NCI-H1436 (cell line): ENCODE results near the gene OR51B2.
"Not testable (repeated sequence)": the region's sequence is repeated elsewhere in the genome, so short reads cannot be mapped to it uniquely, and the experiment has no call there.

Experiments
- DNase-seq: peaks from one replicate; lab custom pipeline; 2025; lab: John Stamatoyannopoulos, UW

OR51B2 gene

DNA sequence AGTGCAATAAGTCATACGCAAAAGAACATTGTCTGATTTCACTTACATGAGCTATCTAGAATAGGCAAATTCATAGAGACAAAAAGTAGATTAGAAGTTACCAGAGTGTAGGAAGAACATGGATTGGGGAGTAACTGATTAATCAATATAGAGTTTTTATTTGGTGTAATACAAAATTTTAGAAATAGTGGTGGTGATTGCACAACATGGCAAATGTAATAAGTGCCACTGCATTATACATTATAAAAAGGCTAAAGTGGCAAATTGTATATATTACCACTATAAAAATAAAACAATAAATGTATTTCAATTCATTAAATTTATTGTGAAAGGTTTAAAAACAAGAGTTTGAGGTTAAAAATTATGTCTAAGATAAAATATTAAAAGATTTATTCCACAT, 13.7 kb downstream of the OR51B2 start:
- DNase-seq: no peak

DNA sequence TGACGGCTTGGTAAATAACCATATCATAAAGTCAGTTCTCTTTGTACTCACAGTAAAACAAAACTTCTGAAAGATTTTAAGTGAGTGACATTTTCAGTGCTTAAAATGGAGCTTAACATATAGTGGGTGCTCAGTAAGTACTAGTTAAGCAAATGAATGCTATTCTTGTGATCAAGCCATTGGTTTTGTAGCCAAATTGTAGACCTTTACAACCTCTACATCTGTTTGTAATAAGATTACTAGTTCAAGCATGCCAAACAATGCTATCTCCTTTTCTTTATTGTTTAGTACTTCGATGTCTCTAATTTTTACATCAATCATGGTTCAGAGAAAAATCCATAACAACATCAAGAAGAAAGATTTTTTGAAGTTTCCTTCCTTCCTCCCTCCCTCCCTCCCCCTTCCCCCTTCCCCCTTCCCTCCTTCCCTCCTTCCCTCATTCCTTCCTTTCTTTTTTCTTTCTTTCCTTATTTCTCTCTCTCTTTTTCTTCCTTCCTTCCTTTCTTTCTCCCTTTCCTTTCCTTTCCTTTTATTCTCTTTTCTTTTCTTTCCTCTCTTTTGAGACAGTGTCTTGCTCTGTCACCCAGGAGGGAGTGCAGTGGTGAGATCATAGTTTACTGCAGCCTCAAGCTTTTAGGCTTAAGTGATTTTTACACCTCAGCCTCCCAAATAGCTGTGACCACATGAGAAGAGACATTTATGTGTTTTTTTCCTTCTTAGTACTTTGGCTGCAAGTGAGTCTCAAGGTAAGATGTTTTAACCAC, 16.7 kb downstream of the OR51B2 start:
- no peak for DNase-seq

DNA sequence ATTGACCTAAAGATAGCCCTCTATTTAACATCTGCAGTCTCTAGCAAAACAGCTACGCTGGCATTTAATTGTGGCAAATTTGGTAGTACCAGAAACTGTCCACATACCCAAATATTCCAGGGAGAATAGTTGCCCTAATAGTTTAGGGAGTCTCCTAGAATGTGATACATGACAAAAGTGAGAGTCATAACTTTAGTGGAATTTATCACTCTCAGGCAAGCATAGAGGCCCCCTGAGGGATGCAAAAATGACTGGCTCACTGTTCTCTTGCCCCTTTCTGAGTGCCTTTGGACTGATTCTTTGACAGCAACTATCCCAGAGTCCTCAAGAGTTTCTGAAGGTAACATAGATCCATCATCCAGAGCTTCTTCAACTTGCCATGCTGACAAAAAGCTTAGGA, 20.1 kb downstream of the OR51B2 start:
- no peak for DNase-seq

DNA sequence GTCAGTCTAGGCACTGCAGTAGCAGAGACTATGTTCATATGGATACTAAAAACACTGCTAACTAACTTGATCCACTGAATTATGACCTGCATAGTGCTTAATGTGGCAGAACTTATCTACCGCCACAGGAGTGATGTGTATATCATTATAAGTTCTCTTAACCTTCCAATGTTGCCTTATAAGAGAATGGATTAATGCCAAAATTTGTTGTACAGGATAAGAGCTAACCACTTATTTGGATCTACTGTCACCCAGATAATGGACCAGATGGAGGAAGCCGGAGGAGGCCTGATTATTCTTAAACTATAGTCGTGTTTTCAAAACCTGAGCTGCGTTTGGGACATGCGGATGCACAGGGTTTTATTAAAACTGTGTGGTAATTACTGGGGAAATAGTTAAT, 20.5 kb downstream of the OR51B2 start:
- DNase-seq: no peak

DNA sequence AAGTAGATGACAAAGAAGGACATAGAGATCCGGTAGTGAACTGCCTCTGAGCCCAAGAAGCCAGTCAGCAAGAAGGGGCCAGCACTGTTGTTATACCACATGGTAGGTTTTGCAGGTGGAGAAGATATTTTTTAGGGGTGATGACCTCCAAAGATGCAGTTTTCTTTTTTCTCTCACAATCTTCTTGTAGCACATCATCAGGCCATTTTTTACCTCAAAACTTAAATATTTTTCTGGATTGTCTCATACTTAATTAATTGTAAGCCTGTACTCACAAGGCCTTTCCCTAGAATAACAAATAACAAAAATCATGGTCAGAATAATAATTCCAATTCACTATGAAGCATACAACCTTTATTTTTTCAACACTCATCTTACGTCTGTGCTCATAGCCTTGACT, 22.3 kb downstream of the OR51B2 start, which contains the start of gene OR51B4:
Gene OR51B4, minus strand, starts transcription at position 101 of the 400 bp plus-strand sequence. Its CDS starts 0 bp downstream, at position 101.
- DNase-seq: no peak

DNA sequence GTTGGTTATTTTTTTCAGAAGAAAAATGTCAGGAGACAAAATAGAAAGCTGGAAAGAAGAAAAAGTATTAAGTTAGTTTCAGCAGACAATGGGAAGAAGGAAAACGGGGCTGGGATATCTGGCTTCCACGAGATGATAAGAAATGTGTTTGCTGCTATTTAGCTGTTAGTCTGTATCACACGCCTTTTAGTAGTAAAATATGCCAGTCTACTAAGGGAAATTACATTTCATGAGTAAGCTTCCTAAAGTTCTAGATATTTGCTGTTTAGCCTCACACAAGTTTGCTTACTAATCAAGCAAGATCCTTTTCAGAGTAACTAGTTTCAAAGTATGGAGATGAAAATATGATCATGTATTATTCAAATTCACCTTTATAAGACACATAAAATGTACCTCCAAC, 23.8 kb downstream of the OR51B2 start:
- no peak for DNase-seq

DNA sequence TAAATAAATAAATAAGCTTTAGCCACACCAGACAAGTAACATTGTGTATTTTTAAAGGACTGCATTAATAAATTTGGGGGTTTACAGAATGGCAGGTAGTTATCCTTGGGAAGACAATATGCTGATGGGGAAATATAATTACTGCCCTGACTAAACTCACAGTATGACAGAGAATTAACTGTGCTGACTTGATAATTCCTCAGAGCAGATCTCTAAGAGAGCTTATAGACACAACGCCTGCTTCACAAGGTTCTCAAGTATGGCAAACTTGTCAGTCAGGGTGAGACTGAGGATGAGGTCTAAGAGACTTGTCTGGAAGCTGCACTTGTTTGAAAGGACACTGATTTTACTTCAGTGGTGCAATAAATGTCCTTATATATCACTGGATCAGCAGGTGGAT, 25.6 kb downstream of the OR51B2 start:
- no peak for DNase-seq

DNA sequence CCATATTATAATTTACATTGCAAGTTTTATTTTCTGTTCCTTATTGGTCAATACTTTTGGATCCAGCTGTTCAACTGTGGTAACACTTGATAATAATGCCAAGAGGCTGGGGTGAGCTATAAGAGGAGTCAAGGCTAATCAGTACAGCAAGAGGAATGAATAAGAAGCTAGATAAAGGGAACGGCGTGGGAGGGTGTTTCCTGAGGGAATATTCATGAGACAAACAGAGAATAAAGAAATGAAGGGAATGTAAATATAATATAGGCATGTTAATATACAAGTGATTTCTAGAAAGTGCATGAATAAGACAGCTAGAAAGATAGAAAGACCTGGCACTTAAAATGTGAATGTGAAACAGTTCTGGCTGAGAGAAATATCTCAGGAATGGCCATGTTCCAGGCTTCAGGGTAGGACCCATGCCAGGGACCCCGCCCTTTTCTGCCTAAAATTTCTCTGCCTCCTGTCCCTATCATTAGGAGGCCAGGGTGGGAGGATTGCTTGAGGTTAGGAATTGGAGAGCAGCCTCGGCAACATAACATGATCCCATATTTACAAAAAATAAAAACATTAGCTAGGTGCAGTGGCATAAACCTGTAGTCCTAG, 26.3 kb downstream of the OR51B2 start:
- DNase-seq: no peak

DNA sequence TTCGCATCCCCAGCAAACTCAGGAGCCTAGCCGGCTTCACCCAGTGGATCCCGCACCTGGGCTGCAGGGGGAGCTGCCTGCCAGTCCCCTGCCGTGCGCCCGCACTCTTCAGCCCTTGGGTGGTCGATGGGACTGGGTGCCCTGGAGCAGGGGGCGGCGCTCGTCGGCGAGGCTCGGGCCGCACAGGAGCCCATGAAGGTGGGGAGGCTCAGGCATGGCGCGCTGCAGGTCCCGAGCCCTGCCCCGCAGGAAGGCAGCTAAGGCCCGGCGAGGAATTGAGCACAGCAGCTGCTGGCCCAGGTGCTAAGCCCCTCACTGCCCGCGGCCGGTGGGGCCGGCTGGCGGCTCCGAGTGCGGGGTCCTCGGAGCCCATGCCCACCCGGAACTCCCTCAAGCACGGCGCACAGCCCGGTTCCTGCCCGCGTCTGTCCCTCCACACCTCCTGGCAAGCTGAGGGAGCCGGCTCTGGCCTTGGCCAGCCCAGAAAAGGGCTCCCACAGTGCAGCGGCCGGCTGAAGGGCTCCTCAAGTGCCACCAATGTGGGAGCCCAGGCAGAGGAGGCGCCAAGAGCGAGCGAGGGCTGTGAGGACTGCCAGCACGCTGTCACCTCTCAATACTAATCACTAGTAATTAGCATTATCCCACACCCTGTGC, 29.6 kb downstream of the OR51B2 start:
- not testable (repeated sequence) for DNase-seq

DNA sequence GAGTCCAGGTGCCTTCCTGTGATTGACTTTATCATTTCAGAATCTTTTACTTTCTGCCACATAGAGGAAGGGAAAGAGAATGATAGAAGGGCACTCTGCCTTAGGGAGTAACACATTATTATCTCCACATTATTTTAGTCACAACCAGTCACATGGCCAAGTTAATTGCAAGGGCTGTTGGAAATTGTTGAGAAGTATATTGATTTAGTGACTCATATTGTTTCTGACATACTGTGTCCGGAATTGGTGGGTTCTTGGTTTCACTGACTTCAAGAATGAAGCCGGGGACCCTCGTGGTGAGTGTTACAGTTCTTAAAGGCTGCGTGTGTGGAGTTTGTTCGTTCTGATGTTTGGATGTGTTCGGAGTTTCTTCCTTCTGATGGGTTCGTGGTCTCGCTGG, 31.1 kb downstream of the OR51B2 start:
- DNase-seq: no peak

DNA sequence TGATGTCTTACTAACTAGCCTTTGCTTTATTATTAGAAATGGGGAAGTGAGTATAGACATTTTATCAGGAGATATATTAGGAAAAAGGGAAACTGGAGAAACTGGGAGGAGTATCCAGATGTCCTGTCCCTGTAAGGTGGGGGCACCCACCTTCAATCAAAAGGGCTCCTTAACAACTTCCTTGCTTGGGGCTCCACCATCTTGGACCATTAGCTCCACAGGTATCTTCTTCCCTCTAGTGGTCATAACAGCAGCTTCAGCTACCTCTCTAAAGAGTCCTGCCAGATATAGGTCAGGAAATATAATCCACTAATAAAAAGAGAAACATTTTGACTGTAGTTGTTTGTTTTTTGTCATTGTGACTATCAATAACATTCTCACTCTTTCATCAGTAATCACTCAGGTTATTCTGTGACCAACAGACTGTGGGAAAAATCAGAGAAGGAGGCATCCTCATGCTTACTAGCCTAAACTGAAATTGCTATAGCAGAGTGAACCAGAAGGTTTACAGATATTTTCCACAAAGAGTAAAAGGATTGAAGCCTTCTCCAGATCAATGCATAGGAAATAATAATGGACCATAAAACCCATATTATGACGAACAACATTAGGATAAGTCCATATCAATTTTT, 32.8 kb downstream of the OR51B2 start:
- DNase-seq: no peak

DNA sequence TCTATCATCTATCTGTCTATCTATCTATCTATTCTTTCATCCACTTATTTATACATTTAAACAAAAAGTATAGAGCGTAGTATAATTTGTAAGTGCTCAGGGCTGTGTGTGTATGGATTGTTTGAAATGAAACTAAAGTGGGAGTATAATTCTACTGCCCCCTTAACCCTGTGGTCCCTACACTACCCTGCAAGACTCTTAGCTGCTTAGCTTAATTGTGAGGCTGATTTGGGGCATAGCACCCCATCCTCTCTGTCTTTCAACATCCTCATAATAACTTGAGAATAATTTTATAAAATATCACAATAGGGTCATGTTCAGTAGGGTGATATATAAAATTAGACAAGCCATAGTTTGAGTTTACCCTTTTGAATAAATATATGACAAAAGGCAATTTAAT, 34.0 kb downstream of the OR51B2 start:
- DNase-seq: no peak

DNA sequence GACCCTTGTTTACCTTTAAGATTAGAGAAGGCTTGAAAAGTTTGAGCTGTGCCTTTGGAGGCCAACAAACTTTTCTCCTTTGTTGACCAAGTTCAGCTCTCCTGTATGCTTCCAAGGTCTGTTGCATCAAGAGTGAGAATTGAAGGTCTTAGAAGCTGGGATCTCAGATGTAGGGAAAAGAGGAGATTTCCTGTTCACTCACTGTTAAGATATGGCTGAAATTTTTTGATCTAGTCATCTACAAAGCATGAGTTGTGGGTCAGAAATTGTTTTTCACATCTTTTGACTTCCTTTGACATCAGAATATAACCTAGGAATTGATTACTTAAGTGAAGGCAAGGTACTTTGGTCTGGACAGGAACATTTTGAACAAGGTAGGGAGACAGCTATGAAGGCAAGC, 34.4 kb downstream of the OR51B2 start:
- DNase-seq: no peak

DNA sequence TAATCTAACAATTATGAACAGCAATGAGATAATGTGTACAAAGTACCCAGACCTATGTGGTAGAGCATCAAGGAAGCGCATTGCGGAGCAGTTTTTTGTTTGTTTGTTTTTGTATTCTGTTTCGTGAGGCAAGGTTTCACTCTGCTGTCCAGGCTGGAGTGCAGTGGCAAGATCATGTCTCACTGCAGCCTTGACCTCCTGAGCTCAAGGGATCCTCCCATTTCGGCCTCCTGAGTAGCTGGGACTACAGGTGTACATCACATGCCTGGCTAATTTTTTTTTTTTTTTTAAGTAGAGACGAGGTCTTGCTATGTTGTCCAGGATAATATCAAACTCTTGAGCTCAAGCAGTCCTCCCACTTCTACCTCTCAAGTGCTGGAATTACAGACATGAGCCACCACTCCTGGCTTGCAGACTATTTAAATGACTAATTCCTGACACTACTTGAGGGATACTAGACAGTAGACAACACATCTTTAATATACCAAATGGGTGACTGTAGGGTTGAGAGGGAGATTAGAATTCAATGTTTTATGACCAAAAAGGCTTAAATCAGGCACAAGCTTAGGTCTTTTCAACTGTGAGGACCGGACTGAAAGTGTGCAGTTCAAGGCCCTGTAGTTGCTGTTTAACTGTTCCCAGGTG, 35.1 kb downstream of the OR51B2 start:
- no peak for DNase-seq

DNA sequence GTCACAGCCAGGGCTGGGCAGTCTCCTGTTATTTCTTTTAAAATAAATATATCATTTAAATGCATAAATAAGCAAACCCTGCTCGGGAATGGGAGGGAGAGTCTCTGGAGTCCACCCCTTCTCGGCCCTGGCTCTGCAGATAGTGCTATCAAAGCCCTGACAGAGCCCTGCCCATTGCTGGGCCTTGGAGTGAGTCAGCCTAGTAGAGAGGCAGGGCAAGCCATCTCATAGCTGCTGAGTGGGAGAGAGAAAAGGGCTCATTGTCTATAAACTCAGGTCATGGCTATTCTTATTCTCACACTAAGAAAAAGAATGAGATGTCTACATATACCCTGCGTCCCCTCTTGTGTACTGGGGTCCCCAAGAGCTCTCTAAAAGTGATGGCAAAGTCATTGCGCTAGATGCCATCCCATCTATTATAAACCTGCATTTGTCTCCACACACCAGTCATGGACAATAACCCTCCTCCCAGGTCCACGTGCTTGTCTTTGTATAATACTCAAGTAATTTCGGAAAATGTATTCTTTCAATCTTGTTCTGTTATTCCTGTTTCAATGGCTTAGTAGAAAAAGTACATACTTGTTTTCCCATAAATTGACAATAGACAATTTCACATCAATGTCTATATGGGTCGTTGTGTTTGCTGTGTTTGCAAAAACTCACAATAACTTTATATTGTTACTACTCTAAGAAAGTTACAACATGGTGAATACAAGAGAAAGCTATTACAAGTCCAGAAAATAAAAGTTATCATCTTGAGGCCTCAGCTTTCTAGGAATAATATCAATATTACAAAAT, 35.8 kb downstream of the OR51B2 start:
- DNase-seq: no peak

DNA sequence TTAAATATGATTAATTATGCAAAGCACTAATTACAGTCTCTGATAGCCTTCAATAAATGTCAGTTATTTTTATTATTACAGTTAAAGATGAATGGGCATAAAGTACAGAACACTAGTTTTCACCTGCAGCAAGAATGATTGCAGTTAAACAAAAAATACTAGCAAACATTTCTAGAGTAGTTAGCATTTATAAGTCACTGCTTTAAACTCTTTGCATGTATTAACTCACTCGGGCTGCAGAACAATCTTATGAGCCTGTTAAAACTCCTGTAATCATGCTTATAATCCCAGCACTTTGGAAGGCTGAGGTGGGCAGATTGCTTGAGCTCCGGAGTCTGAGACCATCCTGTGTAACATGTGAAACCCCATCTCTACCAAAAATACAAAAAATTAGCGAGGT, 37.2 kb downstream of the OR51B2 start:
- no peak for DNase-seq

DNA sequence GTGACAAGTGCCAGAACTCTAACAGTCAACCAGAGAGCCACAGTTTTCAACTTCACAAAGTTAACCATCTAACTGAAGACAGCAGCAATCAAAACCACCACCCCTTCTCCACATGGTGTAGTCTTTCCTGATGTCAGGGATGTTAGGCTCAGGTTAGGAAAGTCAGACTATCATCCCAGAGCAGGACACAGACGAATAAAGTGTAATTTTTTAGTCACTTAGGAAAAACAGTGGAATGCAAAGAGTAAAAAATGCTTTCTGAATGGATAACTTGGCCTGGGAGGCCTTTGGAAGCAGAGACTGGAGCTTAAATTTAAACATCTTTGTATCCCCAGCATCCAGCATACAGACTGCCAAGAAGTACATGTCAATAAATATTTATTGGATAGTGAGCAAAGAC, 37.7 kb downstream of the OR51B2 start:
- no peak for DNase-seq

DNA sequence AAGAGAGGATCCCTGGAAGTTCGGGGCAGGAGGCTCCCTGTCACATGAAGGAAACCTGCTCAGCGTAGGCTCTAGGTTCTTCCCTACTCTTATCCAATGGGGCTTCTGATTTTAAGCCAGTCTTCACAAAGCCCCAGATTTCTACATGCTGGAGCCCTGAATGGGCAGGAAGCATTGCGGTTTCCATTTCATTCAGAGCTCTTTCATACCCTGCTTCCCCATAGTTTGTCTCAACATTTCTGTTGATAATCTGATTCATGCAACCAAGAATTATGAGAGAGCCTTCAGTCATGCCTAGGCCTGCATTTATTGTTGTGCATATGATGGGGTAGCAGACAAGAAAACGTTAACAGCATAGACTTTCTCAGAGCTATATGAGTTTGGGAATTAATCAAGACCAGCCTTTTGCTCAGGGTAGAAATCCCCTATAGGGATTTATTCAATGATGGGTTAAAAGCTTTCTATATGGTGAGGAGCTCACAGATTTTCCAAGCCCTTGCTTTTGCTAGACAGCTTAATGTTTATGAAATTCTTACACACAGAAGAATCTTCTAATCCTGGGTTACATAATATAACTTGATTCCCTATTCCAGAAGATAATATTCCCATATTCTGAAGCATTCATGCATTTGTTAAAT, 38.3 kb downstream of the OR51B2 start:
- DNase-seq: no peak

DNA sequence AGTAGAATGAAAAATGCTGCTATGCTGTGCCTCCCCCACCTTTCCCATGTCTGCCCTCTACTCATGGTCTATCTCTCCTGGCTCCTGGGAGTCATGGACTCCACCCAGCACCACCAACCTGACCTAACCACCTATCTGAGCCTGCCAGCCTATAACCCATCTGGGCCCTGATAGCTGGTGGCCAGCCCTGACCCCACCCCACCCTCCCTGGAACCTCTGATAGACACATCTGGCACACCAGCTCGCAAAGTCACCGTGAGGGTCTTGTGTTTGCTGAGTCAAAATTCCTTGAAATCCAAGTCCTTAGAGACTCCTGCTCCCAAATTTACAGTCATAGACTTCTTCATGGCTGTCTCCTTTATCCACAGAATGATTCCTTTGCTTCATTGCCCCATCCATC, 39.5 kb downstream of the OR51B2 start:
- no peak for DNase-seq

DNA sequence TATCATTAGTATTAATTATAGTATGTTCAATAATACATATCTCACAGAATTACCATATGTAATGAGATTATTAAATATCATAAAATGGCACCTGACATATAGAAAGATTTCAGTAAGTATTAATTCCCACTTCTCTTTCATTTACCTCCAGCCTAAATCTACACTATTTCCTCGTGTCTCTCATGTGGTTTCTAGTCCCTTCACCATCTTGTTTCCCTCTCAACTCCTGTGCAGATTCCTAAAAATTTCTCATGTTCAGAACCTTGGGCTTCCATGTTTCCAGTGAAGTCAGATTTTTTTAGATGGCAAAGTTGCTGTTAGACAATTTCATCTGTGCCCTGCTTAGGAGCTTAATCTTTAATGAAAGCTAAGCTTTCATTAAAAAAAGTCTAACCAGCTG, 40.2 kb downstream of the OR51B2 start:
- DNase-seq: no peak

DNA sequence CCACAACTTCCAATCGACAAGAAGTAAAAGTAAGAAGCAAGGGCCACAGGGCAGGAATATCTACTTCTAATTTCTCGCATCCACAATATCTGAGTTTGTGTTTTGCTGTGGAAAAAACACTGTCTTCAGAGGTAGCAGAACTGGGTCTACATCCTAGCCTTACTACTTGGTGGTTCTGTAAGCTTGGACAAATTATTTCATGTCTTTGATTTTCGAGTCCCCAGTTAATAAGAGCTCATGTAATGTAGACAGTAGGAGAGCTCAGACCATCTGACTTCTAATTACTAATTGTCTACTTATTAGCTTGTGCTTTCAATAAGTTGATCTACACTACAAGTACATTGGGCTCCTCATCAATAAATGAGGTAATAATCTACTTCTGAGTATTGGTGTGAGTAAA, 41.0 kb downstream of the OR51B2 start:
- DNase-seq: no peak
